SK-N-MC (cell line): ENCODE measurements around the gene MCM6.

Experiments
- EZH2 ChIP-seq: fragments of 200-600 bp; sonication (generic); IDR thresholded peaks from one replicate; pipeline ENCODE4 v1.6.1; 2017; ENCODE audit warnings: antibody characterized with exemption
- POLR2AphosphoS5 ChIP-seq: IDR thresholded peaks from 2 replicates; pipeline ENCODE4 v1.6.1; 2012; ENCODE audit warnings: mild to moderate bottlenecking, low read depth, low read length, borderline replicate concordance

DNA sequence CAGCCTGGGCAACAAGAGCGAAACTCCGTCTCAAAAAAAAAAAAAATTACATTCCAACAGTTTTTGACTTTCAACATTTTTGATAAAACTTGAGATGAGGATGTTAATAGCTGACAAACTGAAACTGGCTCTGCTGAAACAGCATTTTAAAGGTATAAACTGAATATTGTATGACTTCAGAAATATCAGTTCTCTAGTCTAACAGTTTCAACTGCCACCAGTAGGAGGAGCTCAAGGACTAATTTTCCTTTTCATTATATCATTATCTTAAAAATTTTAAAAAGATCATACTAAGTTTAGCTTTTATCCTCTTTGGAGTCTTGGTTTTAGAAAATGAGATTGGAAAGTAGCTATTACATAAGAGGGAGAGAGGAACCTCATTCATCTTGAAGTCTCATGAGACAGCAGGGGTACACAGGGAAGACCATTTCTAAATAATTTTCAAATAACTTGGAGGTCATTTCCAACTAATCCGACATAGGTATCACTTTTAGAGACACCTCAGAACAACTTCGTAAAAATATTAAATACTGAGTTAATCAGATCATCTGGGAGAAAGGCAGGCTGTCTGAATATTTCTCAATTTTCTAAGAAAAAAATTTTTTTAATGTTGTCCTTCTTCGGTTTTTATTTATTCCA, 37.6 kb upstream of the MCM6 start:
- TF ChIP-seq EZH2 (no peak), POLR2AphosphoS5 (no peak)
